ENCODE data around the gene CHDH. TPM values are rescaled to one million over a fixed set of nuclear protein-coding genes. Genes with fewer than 3 reads are reported as not detected.

CHDH gene
- total and polyA plus RNA-seq, 2 experiments from 2014 or later = 2.3 to 6.6 TPM

DNA sequence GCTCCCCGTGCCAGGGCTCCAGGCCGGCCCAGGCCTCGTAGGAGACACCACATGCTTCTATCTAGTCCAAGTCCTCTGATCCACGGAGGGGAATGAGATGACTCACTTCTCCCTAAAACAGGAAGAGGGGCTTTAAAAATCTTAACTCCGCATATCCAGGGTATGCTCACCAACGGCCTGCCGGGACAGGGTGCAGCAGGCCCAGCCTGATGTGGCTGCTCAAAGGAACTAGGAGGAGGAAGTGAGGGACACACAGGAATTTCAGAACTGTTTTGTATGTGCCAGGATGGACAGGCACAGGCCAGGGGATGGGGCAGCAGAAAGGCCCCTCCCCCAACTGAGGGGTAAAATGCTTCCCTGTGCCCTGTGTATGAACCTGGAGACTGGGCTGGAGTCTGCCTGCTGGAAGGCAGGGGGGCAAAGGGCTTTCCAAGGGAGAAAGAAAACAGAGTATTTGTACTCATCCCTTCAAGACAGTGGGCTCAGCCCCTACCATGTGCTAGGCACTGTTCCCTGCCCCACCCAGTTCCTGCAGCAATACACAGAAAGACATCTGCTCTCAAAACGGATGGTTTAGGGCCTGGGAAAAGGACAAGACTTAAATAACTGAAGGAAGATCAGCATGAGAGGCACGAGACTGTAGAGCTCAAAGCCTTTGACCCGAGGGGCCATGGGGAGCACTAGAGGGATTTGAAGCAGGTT is 22.1 kb downstream of the CHDH start:
- H3K4me3 Mint-ChIP-seq = no peak overlapping the region
- H3K79me2 ChIP-seq (replicated peaks; ENCODE audit: insufficient read depth) = no peaks in the 10 kb centered on the region
- ATAC-seq = no peak; the same call in 1 of the 3 replicates

More for the DNA sequence above, 22.1 kb downstream of the CHDH start:
- H2AFZ ChIP-seq = no peak overlapping the region
- H3K4me3 ChIP-seq = no peak overlapping the region
- peaks cover 2% of the 10 kb centered on the region for H3K27me3 Mint-ChIP-seq (ENCODE audit: insufficient read depth, low read depth, poor library complexity)
- no peak overlapping the region for H3K27ac ChIP-seq (ENCODE audit: low read depth)
- H3K9me3 Mint-ChIP-seq = no peaks in the 10 kb centered on the region
- H3K36me3 ChIP-seq (ENCODE audit: insufficient read depth) = no peaks in the 10 kb centered on the region; the same call in 1 of the 2 replicates
- H3K4me1 Mint-ChIP-seq = peaks cover 12% of the 10 kb centered on the region
- H3K27ac Mint-ChIP-seq = peak overlapping the region; percentile 80; the same call in 1 of the 2 replicates
- no peaks in the 10 kb centered on the region; the same call in 1 of the 2 replicates for H4K20me1 ChIP-seq (replicated peaks; ENCODE audit: insufficient read depth)
- H3K36me3 Mint-ChIP-seq (ENCODE audit: low read depth) = peaks cover 5% of the 10 kb centered on the region; the same call in 1 of the 3 replicates
- TF ChIP-seq NANOG (IDR thresholded peaks at IDR 0.05; ENCODE audit: borderline replicate concordance) (no peak), JUNB (IDR thresholded peaks at IDR 0.05; ENCODE audit: unreplicated experiment) (no peak), CREB1 (CRISPR knock-in tag; IDR thresholded peaks at IDR 0.05; ENCODE audit: low read depth) (no peak), POLR2AphosphoS5 (IDR thresholded peaks at IDR 0.05; ENCODE audit: low read depth) (no peak), ZNF114 (CRISPR knock-in tag; IDR thresholded peaks at IDR 0.05) (no peak), ZNF331 (CRISPR knock-in tag; IDR thresholded peaks at IDR 0.05; ENCODE audit: low read depth) (no peak), EZH2phosphoT487 (IDR thresholded peaks at IDR 0.05; ENCODE audit: unreplicated experiment) (no peak), CTCF (conservative IDR thresholded peaks at IDR 0.05; ENCODE audit: low read depth in 2 of 2) (no peak), ZNF462 (CRISPR knock-in tag; IDR thresholded peaks at IDR 0.05) (no peak), STAT1 (IDR thresholded peaks at IDR 0.05; ENCODE audit: unreplicated experiment) (no peak), EZH2 (IDR thresholded peaks at IDR 0.05; ENCODE audit: low read depth, unreplicated experiment) (no peak)
- TF ChIP-seq, protein P1, sequence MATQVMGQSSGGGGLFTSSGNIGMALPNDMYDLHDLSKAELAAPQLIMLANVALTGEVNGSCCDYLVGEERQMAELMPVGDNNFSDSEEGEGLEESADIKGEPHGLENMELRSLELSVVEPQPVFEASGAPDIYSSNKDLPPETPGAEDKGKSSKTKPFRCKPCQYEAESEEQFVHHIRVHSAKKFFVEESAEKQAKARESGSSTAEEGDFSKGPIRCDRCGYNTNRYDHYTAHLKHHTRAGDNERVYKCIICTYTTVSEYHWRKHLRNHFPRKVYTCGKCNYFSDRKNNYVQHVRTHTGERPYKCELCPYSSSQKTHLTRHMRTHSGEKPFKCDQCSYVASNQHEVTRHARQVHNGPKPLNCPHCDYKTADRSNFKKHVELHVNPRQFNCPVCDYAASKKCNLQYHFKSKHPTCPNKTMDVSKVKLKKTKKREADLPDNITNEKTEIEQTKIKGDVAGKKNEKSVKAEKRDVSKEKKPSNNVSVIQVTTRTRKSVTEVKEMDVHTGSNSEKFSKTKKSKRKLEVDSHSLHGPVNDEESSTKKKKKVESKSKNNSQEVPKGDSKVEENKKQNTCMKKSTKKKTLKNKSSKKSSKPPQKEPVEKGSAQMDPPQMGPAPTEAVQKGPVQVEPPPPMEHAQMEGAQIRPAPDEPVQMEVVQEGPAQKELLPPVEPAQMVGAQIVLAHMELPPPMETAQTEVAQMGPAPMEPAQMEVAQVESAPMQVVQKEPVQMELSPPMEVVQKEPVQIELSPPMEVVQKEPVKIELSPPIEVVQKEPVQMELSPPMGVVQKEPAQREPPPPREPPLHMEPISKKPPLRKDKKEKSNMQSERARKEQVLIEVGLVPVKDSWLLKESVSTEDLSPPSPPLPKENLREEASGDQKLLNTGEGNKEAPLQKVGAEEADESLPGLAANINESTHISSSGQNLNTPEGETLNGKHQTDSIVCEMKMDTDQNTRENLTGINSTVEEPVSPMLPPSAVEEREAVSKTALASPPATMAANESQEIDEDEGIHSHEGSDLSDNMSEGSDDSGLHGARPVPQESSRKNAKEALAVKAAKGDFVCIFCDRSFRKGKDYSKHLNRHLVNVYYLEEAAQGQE (IDR thresholded peaks at IDR 0.05; ENCODE audit: unreplicated experiment) = no peak
- TF ChIP-seq, protein P2, sequence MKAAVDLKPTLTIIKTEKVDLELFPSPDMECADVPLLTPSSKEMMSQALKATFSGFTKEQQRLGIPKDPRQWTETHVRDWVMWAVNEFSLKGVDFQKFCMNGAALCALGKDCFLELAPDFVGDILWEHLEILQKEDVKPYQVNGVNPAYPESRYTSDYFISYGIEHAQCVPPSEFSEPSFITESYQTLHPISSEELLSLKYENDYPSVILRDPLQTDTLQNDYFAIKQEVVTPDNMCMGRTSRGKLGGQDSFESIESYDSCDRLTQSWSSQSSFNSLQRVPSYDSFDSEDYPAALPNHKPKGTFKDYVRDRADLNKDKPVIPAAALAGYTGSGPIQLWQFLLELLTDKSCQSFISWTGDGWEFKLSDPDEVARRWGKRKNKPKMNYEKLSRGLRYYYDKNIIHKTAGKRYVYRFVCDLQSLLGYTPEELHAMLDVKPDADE (IDR thresholded peaks at IDR 0.05) = no peak
- no peaks in the 10 kb centered on the region for H3K4me1 ChIP-seq (ENCODE audit: insufficient read depth)
- H3K27me3 ChIP-seq (ENCODE audit: insufficient read depth) = no peaks in the 10 kb centered on the region
- no peaks in the 10 kb centered on the region for H3K9me2 ChIP-seq (ENCODE audit: insufficient read depth)
- no peaks in the 10 kb centered on the region for H3F3A ChIP-seq (replicated peaks; ENCODE audit: low read depth)
- DNase-seq (ENCODE audit: low spot score) = no peak
- no peak overlapping the region for H3K4me2 ChIP-seq
